ENCODE data around the gene INSYN1. TPM values are rescaled to one million over a fixed set of nuclear protein-coding genes. Genes with fewer than 3 reads are reported as not detected.

The INSYN1 gene
- polyA plus RNA-seq, 1 donor from 2014 or later: 21.3 TPM

DNA sequence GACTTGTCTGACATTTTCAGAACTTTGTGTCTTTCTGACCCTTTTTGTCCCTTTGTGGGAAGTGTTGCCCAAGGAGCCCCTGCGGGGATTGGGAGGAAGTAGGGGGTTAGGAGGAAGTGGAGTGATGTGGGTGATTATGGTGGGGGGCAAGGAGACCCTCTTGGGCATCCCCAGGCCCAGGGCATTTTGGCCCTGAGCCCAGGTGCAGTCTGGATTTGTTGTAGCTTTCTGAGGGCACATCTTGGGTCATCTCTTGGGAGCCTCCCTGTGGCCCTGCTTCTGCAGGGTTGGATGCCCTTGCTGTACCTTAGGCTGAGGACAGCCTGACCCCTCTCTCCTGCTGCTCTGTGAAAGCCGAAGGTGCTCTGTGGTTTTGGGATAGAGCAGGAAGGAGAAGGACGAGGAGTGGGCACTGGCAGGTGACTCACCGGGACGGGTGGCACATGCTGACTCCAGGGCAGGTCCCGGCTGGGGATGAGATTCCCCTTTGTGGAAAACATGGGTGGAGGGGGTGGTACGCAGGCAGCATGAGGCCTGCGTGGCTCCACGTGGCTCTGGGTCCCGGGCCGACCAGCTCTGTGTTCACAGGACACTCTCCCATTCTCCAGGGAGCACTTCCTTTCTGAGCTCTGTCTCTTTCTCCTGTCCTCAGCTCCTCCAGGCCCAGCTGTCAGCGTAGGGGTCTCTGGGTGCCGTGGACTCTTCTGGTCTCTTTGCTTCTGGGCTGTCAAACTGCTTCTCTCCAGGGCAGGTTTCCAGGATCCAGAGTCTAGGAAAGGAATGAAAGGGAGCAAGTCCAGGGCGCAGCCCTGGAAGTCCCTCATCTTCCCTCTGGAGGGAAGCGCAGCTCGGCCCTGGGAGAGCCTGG is 57.1 kb downstream of the INSYN1 start:
- Histone ChIP-seq H3K27me3 (ENCODE audit: insufficient read depth, low read depth, low read length) (no peaks in the 10 kb centered on the region), H3K4me3 (ENCODE audit: low read length) (no peak overlapping the region), H3K9me3 (ENCODE audit: low read length) (no peaks in the 10 kb centered on the region), H3K9me2 (ENCODE audit: insufficient read depth, low read length) (no peaks in the 10 kb centered on the region), H3K79me2 (replicated peaks; ENCODE audit: insufficient read depth, low read length) (peaks cover 72% of the 10 kb centered on the region), H3F3A (ENCODE audit: insufficient read depth, low read length, poor library complexity, severe bottlenecking) (no peaks in the 10 kb centered on the region), H3K27ac (ENCODE audit: low read length) (no peak overlapping the region), H4K20me1 (ENCODE audit: insufficient read depth) (peaks cover 12% of the 10 kb centered on the region), H2AFZ (ENCODE audit: low read depth, low read length) (no peak overlapping the region), H3K9ac (ENCODE audit: low read length) (no peak overlapping the region), H3K4me2 (ENCODE audit: low read length) (no peak overlapping the region), H3K36me3 (ENCODE audit: insufficient read depth, low read length) (no peaks in the 10 kb centered on the region)
- TF ChIP-seq, protein P1, sequence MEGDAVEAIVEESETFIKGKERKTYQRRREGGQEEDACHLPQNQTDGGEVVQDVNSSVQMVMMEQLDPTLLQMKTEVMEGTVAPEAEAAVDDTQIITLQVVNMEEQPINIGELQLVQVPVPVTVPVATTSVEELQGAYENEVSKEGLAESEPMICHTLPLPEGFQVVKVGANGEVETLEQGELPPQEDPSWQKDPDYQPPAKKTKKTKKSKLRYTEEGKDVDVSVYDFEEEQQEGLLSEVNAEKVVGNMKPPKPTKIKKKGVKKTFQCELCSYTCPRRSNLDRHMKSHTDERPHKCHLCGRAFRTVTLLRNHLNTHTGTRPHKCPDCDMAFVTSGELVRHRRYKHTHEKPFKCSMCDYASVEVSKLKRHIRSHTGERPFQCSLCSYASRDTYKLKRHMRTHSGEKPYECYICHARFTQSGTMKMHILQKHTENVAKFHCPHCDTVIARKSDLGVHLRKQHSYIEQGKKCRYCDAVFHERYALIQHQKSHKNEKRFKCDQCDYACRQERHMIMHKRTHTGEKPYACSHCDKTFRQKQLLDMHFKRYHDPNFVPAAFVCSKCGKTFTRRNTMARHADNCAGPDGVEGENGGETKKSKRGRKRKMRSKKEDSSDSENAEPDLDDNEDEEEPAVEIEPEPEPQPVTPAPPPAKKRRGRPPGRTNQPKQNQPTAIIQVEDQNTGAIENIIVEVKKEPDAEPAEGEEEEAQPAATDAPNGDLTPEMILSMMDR (IDR thresholded peaks at IDR 0.05; ENCODE audit: poor library complexity, severe bottlenecking): no peak
- no peak for TF ChIP-seq POLR2AphosphoS5 (IDR thresholded peaks at IDR 0.05)
- no peak for TF ChIP-seq EZH2 (IDR thresholded peaks at IDR 0.05; ENCODE audit: borderline replicate concordance, insufficient read depth, low read length, poor library complexity, severe bottlenecking)

DNA sequence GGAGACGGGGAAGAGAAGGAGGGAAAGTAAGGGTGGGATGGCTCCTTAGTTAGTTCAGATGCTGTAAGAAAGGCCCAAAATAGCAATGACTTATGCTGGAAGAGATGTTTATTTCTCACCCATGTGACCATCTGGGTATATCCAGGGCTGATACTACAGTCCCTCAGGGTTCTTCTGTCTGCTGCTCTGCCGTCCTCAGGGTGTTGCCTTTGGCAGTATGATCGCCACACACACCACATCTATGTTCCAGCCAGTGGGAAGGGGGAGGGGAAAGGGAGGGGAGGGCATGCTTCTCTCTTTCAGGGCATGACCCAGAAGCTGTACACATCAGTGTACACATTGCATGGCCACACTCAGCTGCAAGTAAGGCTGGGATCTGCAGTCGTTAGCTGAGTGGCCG is 58.7 kb downstream of the INSYN1 start:
- Histone ChIP-seq H3F3A (ENCODE audit: insufficient read depth, low read length, poor library complexity, severe bottlenecking) (no peaks in the 10 kb centered on the region), H3K27me3 (ENCODE audit: insufficient read depth, low read depth, low read length) (no peaks in the 10 kb centered on the region), H3K36me3 (ENCODE audit: insufficient read depth, low read length) (no peaks in the 10 kb centered on the region), H3K27ac (ENCODE audit: low read length) (no peak overlapping the region), H3K4me3 (ENCODE audit: low read length) (no peak overlapping the region), H3K4me2 (ENCODE audit: low read length) (no peak overlapping the region), H3K9ac (ENCODE audit: low read length) (no peak overlapping the region), H3K9me2 (ENCODE audit: insufficient read depth, low read length) (no peaks in the 10 kb centered on the region), H4K20me1 (ENCODE audit: insufficient read depth) (peaks cover 12% of the 10 kb centered on the region), H2AFZ (ENCODE audit: low read depth, low read length) (no peak overlapping the region), H3K79me2 (replicated peaks; ENCODE audit: insufficient read depth, low read length) (peaks cover 78% of the 10 kb centered on the region), H3K9me3 (ENCODE audit: low read length) (no peaks in the 10 kb centered on the region)
- TF ChIP-seq RAD21 (conservative IDR thresholded peaks at IDR 0.05) (no peak), POLR2AphosphoS5 (IDR thresholded peaks at IDR 0.05) (no peak), REST (IDR thresholded peaks at IDR 0.05; ENCODE audit: borderline replicate concordance) (no peak), MXI1 (conservative IDR thresholded peaks at IDR 0.05; ENCODE audit: poor library complexity, severe bottlenecking) (no peak), TAF1 (IDR thresholded peaks at IDR 0.05; ENCODE audit: low read depth) (no peak), EP300 (conservative IDR thresholded peaks at IDR 0.05; ENCODE audit: poor library complexity, severe bottlenecking) (no peak), EZH2 (IDR thresholded peaks at IDR 0.05; ENCODE audit: borderline replicate concordance, insufficient read depth, low read length, poor library complexity, severe bottlenecking) (no peak)
- TF ChIP-seq, protein P1 (IDR thresholded peaks at IDR 0.05; ENCODE audit: poor library complexity, severe bottlenecking): no peak

All from neural cell (in vitro differentiated cells).